Nephron (organoid): ENCODE results near the gene TPCN1.
"Not testable (repeated sequence)": the region's sequence is repeated elsewhere in the genome, so short reads cannot be mapped to it uniquely, and the experiment has no call there.

Source experiments
- H3K27ac Mint-ChIP-seq, 3 experiments: 2 replicates each; pipeline ENCODE4 v1.8.0; 2020; ENCODE audit warnings: mixed read lengths in 3 of 3, mild to moderate bottlenecking in 2 of 3, moderate library complexity in 1 of 3
- H3K27me3 Mint-ChIP-seq: 2 replicates; pipeline ENCODE4 v1.8.0; 2021; ENCODE audit warnings: low read depth, mild to moderate bottlenecking, moderate library complexity, mixed read lengths
- H3K36me3 Mint-ChIP-seq: 2 replicates; pipeline ENCODE4 v1.8.0; 2020; ENCODE audit warnings: low read depth, mixed read lengths
- H3K4me1 Mint-ChIP-seq: 2 replicates; pipeline ENCODE4 v1.8.0; 2020; ENCODE audit warnings: mixed read lengths
- H3K4me3 Mint-ChIP-seq, 3 experiments: 2 replicates each; pipeline ENCODE4 v1.8.0; 2020; ENCODE audit warnings: mild to moderate bottlenecking in 3 of 3, mixed read lengths in 3 of 3, moderate library complexity in 2 of 3
- H3K9me3 Mint-ChIP-seq: 2 replicates; pipeline ENCODE4 v1.8.0; 2020; ENCODE audit warnings: mixed read lengths
- TF ChIP-seq, protein P1 (sequence below), 3 experiments: fragments of 200-600 bp; sonication (generic); IDR thresholded peaks; one replicate each; pipeline ENCODE4 v1.5.0; 2021; ENCODE audit warnings: antibody characterized with exemption in 3 of 3; ENCODE audit not compliant: unreplicated experiment in 3 of 3

The TPCN1 gene

DNA sequence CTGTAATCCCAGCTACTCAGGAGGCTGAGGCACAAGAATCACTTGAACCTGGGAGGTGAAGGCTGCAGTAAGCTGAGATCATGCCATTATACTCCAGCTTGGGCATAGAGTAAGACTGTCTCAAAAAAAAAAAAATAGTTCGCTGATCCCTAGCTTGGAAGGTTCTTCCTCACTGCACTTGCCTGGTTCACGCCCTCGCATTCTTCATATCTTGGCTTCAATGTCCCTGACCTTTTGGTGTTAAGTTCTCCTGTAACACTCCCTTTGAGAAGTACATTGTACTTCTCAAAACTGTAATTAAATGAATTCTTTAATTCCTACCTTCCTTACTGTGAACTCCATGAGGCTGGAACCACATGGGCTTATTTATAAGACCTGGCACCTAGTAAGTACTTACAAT lies 16.5 kb upstream of the TPCN1 start:
- H3K27ac Mint-ChIP-seq: peak overlapping the region in 2 of 3 experiments; percentile 8 to 93
- H3K9me3 Mint-ChIP-seq: no peaks in the 10 kb centered on the region
- no peak overlapping the region for H3K4me3 Mint-ChIP-seq
- H3K36me3 Mint-ChIP-seq: peaks cover 9% of the 10 kb centered on the region
- TF ChIP-seq, protein P1, sequence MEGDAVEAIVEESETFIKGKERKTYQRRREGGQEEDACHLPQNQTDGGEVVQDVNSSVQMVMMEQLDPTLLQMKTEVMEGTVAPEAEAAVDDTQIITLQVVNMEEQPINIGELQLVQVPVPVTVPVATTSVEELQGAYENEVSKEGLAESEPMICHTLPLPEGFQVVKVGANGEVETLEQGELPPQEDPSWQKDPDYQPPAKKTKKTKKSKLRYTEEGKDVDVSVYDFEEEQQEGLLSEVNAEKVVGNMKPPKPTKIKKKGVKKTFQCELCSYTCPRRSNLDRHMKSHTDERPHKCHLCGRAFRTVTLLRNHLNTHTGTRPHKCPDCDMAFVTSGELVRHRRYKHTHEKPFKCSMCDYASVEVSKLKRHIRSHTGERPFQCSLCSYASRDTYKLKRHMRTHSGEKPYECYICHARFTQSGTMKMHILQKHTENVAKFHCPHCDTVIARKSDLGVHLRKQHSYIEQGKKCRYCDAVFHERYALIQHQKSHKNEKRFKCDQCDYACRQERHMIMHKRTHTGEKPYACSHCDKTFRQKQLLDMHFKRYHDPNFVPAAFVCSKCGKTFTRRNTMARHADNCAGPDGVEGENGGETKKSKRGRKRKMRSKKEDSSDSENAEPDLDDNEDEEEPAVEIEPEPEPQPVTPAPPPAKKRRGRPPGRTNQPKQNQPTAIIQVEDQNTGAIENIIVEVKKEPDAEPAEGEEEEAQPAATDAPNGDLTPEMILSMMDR (IDR thresholded peaks at IDR 0.05; ENCODE audit: unreplicated experiment in 3 of 3): no peak
- no peaks in the 10 kb centered on the region for H3K27me3 Mint-ChIP-seq
- H3K4me1 Mint-ChIP-seq: no peaks in the 10 kb centered on the region

DNA sequence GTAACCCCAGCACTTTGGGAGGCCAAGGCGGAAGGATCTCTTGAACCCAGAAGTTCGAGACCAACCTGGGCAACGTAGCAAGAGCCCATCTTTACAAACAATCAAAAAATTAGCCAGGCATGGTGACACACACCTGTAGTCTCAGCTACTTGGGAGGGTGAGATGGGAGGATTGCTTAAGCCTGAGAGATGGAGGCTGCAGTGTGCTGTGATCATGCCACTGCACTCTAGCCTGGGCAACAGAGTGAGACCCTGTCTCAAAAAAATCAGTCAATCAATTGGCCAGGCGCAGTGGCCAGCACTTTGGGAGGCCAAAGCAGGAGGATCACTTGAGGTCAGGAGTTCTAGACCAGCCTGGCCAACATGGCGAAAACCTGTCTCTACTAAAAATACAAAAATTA lies 14.5 kb upstream of the TPCN1 start:
- H3K4me1 Mint-ChIP-seq, H3K27me3 Mint-ChIP-seq, H3K27ac Mint-ChIP-seq, H3K4me3 Mint-ChIP-seq, H3K36me3 Mint-ChIP-seq, H3K9me3 Mint-ChIP-seq: not testable (repeated sequence)

DNA sequence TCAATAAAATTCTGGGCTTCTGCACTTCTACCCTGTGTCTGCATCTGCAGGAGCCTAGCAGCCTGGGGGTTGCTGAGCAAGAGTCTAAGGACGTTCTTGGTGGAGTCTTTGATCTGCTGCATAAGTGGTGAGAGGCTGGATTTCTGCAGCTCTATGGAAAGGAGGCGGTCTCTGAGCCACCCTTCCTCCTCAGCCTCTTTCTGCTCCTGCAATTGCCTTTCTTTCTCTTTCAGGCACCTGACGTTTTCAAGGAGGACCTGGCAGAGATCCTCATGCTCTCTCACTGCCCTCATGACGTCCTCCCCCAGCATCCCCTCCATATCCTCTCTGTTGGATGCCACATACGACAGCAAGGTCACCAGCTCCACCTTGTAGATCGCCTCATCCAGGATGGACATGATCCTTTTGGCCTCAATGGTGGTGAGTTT lies 13.6 kb upstream of the TPCN1 start:
- TF ChIP-seq, protein P1 (IDR thresholded peaks at IDR 0.05; ENCODE audit: unreplicated experiment in 3 of 3): no peak
- Mint-ChIP-seq H3K27ac (no peak overlapping the region), H3K4me1 (no peaks in the 10 kb centered on the region), H3K9me3 (no peaks in the 10 kb centered on the region), H3K27me3 (no peaks in the 10 kb centered on the region), H3K4me3 (no peak overlapping the region), H3K36me3 (peaks cover 9% of the 10 kb centered on the region)

DNA sequence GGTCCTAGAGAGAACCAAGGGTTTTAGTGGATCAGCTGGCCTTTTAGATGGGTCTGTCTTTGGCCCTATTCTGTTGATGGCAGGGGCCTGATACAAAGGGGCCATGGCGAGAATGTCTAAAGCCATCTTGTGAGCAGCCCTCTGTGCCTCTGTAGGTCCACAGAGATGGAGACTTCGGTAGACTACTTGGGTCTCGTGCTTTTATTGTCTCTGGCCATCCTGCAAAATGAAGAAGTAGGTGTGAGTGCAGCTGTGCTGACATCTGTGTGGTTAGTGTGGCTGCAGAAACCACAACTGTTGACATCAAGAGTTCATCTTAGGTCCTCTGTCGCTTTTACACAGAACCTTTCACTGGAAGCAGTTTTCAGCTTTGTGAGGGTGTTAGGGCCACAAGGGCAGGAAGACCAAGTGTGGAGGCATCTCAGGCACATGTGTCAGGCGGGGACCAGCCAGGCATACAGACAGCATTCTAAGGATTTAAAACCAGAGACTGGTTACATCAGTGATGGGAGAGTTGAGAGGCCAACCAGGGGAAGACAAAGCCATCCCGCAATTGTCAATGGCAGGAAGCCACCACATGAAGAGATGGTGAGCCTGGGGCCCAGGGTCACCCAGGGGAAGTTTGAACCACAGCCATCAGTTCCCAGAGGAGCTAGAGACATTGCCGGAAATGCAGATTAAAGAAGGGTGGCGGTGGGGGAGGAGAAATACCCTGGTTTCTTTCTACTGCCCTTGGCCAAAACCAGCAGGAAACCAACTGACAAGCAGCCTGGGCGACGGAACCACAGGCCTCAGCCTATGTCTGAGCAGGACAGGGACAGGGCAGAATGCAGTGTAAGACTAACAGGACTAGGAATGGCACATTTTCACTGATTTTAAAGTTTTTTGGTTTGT lies 13.0 kb upstream of the TPCN1 start:
- Mint-ChIP-seq H3K4me3 (no peak overlapping the region), H3K27me3 (no peaks in the 10 kb centered on the region), H3K9me3 (no peaks in the 10 kb centered on the region), H3K36me3 (peaks cover 9% of the 10 kb centered on the region), H3K4me1 (no peaks in the 10 kb centered on the region), H3K27ac (peak overlapping the region in 1 of 3 experiments; percentile 24)
- TF ChIP-seq, protein P1 (IDR thresholded peaks at IDR 0.05; ENCODE audit: unreplicated experiment in 3 of 3): no peak

DNA sequence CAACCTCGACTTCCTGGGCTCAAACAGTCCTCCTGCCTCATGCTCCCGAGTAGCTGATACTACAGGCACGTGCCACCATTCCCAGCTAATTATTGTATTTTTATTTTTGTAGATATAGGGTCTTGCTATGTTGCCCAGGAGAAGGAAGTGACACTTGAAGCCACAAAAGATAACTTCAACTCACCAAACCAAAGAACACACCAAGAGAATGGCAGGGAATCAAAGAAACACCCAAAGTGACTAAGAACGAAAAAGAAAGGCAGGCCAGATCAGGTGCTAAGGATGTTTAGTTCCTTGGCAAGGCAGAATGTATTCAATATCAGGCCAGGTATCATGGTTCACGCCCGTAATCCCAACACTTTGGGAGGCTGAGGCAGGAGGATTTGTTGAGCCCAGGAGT lies 10.1 kb upstream of the TPCN1 start:
- peaks cover 8% of the 10 kb centered on the region for H3K36me3 Mint-ChIP-seq
- H3K4me3 Mint-ChIP-seq: no peak overlapping the region
- no peaks in the 10 kb centered on the region for H3K27me3 Mint-ChIP-seq
- H3K4me1 Mint-ChIP-seq: no peaks in the 10 kb centered on the region
- TF ChIP-seq, protein P1 (IDR thresholded peaks at IDR 0.05; ENCODE audit: unreplicated experiment in 3 of 3): no peak
- no peak overlapping the region for H3K27ac Mint-ChIP-seq
- H3K9me3 Mint-ChIP-seq: no peaks in the 10 kb centered on the region

DNA sequence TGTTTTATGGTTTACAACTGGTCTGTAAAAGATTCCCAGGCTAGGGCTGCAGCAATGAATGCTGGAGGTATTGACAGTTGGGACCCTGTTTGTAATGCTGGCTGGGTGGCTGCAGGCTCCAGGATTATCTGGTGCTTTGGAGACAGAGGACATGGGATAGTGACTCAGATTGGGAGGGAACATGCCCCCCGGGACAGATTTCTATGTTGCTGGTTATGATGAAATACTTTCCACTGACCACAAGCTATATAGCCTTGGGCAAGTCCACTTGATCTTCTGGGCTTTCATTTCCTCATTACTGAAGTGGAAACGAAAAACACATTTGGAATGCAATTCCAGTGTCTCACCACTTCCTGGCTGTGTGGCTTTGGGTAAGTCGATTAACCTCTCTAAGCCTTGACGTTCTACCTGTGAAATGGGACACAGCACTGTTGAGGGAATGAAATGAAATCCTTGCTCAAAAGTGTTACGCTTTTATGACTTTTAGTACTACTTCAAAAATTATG lies 6.3 kb upstream of the TPCN1 start:
- no peak overlapping the region for H3K27ac Mint-ChIP-seq
- TF ChIP-seq, protein P1 (IDR thresholded peaks at IDR 0.05; ENCODE audit: unreplicated experiment in 3 of 3): no peak
- no peak overlapping the region for H3K4me3 Mint-ChIP-seq
- no peaks in the 10 kb centered on the region for H3K9me3 Mint-ChIP-seq
- H3K36me3 Mint-ChIP-seq: no peaks in the 10 kb centered on the region
- peaks cover 6% of the 10 kb centered on the region for H3K27me3 Mint-ChIP-seq
- no peaks in the 10 kb centered on the region for H3K4me1 Mint-ChIP-seq
